Measurements from ENCODE around the gene ARL13B. TPM values are rescaled to one million over a fixed set of nuclear protein-coding genes. Genes with fewer than 3 reads are reported as not detected.

ARL13B gene
- total RNA-seq, 2 donors from 2014 or later, result 17.2 to 23.9 TPM

- Histone ChIP-seq H3K4me3 (ENCODE audit: low read length) (no peak overlapping the region), H3K27ac (ENCODE audit: low read depth, low read length) (no peak overlapping the region), H3K4me1 (ENCODE audit: control insufficient read depth, insufficient read depth, low read length) (peaks cover 2% of the 10 kb centered on the region), H3K36me3 (ENCODE audit: control insufficient read depth, insufficient read depth, low read length) (no peaks in the 10 kb centered on the region), H3K9me3 (ENCODE audit: control insufficient read depth, low read length) (no peaks in the 10 kb centered on the region), H3K27me3 (ENCODE audit: control insufficient read depth, insufficient read depth, low read length, poor library complexity, severe bottlenecking) (no peaks in the 10 kb centered on the region), H3K9ac (ENCODE audit: extremely low read depth, low read length, poor library complexity, severe bottlenecking) (no peak overlapping the region)
- Mint-ChIP-seq H3K27ac (no peak overlapping the region), H3K36me3 (ENCODE audit: low read depth) (peaks cover 1% of the 10 kb centered on the region), H3K27me3 (ENCODE audit: insufficient read depth) (peaks cover 12% of the 10 kb centered on the region), H3K4me3 (no peak overlapping the region), H3K4me1 (peaks cover 10% of the 10 kb centered on the region), H3K9me3 (peaks cover 22% of the 10 kb centered on the region)
- 80 to 95% methylated on average over 3 of the region's 3 CpGs for WGBS, 2 experiments (ENCODE audit: insufficient coverage in 1 of 2, insufficient read length in 1 of 2)
- DNase-seq, result no peak
- TF ChIP-seq, protein P1, sequence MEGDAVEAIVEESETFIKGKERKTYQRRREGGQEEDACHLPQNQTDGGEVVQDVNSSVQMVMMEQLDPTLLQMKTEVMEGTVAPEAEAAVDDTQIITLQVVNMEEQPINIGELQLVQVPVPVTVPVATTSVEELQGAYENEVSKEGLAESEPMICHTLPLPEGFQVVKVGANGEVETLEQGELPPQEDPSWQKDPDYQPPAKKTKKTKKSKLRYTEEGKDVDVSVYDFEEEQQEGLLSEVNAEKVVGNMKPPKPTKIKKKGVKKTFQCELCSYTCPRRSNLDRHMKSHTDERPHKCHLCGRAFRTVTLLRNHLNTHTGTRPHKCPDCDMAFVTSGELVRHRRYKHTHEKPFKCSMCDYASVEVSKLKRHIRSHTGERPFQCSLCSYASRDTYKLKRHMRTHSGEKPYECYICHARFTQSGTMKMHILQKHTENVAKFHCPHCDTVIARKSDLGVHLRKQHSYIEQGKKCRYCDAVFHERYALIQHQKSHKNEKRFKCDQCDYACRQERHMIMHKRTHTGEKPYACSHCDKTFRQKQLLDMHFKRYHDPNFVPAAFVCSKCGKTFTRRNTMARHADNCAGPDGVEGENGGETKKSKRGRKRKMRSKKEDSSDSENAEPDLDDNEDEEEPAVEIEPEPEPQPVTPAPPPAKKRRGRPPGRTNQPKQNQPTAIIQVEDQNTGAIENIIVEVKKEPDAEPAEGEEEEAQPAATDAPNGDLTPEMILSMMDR (conservative IDR thresholded peaks at IDR 0.05), result no peak
Measured at GRCh38 chr3:93969443-93969842, 10.5 kb upstream of the ARL13B start.

DNA sequence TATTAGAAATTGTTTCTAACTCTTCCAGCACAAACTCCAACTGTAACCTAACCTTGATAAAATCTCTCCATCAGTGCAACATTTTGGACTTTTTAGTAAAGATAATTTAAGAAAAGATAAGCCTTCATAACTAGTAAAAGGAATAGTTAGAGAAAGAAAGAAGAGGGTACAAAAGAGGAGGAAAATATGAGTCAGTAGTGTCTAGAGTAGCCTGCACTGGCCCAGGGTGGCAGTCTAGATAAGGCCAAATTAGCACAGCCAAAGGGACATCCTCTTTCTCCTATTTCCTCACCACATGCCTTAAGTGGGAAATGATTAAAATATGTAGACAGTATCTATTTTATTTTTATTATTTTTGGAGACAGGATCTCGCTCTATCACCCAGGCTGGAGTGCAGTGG is 10.0 kb upstream of the ARL13B start:
- TF ChIP-seq, protein P1 (conservative IDR thresholded peaks at IDR 0.05), result no peak
- H3K4me1 ChIP-seq (ENCODE audit: control insufficient read depth, insufficient read depth, low read length), result peaks cover 2% of the 10 kb centered on the region
- H3K4me3 Mint-ChIP-seq, result no peak overlapping the region
- H3K36me3 Mint-ChIP-seq (ENCODE audit: low read depth), result peaks cover 1% of the 10 kb centered on the region
- H3K27ac Mint-ChIP-seq, result no peak overlapping the region
- H3K27me3 Mint-ChIP-seq (ENCODE audit: insufficient read depth), result peaks cover 15% of the 10 kb centered on the region
- H3K27me3 ChIP-seq (ENCODE audit: control insufficient read depth, insufficient read depth, low read length, poor library complexity, severe bottlenecking), result no peaks in the 10 kb centered on the region
- peaks cover 16% of the 10 kb centered on the region for H3K9me3 Mint-ChIP-seq
- H3K9ac ChIP-seq (ENCODE audit: extremely low read depth, low read length, poor library complexity, severe bottlenecking), result no peak overlapping the region
- peaks cover 10% of the 10 kb centered on the region for H3K4me1 Mint-ChIP-seq
- no peak for DNase-seq
- WGBS, 2 experiments (ENCODE audit: insufficient coverage in 1 of 2, insufficient read length in 1 of 2), result 96 to 100% methylated on average over 1 of the region's 1 CpG
- H3K36me3 ChIP-seq (ENCODE audit: control insufficient read depth, insufficient read depth, low read length), result no peaks in the 10 kb centered on the region
- no peak overlapping the region for H3K4me3 ChIP-seq (ENCODE audit: low read length)
- no peaks in the 10 kb centered on the region for H3K9me3 ChIP-seq (ENCODE audit: control insufficient read depth, low read length)
- no peak overlapping the region for H3K27ac ChIP-seq (ENCODE audit: low read depth, low read length)

DNA sequence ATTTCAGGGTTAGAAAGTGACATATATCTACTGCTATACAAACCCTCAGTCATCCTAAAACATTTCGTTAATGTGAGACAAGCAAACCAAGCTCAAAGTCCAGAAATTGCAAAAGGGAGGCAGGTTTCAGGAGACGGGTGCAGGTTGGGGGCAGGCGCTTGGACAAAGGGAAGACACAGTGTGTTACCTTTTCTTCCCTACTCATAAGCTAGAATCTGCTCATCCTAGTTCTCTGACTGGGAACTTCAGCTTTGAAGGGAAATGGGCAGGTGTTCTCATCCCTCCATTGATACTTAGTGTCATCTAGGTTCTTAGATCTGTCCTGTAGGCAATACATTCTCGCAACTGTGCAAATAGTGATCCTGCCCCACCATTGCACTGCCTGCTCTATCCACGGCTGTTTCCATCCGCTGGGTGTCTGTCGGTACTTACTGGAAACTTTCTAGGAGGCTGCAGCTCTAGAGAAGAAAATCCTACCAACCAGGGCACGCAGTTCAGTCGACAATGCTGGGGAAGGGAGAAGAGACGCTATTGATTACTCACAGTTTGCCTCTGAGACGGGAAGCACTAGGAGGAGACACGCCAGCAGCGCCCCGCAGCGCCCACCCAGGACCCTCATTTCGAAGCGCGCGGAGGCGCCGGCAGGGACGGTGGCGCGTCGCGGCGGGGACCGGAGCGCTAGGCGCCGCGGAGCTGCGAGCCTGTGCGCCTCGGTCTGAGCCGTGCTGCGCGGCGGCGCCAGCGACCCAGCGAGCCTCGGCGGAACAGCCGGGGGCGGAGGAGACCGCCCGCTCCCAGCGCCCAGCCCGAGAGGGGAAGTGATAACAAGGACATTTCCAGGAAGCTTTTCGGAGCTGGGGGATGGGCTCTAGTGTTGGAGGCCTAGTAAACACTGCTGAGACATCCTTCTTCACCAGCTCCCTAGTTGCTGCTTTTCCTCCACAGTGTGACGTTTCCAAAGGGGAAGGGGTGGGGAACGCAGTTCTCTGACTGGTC is 6.5 kb upstream of the ARL13B start, which contains the start of gene PROS1:
Gene PROS1, minus strand, starts transcription at position 766 of the 996 bp plus-strand sequence. Its CDS starts 147 bp downstream, at position 619.
- no peaks in the 10 kb centered on the region for H3K36me3 Mint-ChIP-seq (ENCODE audit: low read depth)
- TF ChIP-seq, protein P1 (conservative IDR thresholded peaks at IDR 0.05), result peak; percentile 24
- no peaks in the 10 kb centered on the region for H3K27me3 ChIP-seq (ENCODE audit: control insufficient read depth, insufficient read depth, low read length, poor library complexity, severe bottlenecking)
- H3K4me3 Mint-ChIP-seq, result peak within 1 kb of the TSS; percentile 66
- no peaks in the 10 kb centered on the region for H3K9me3 ChIP-seq (ENCODE audit: control insufficient read depth, low read length)
- DNase-seq, result peak; percentile 91
- H3K36me3 ChIP-seq (ENCODE audit: control insufficient read depth, insufficient read depth, low read length), result no peaks in the 10 kb centered on the region
- 5 to 6% methylated on average over 20 to 53 of the region's 53 CpGs for WGBS, 2 experiments (ENCODE audit: insufficient coverage in 1 of 2, insufficient read length in 1 of 2)
- peak within 1 kb of the TSS; percentile 67 for H3K27ac ChIP-seq (ENCODE audit: low read depth, low read length)
- H3K4me3 ChIP-seq (ENCODE audit: low read length), result peak within 1 kb of the TSS; percentile 96
- H3K27ac Mint-ChIP-seq, result peak within 1 kb of the TSS; percentile 85
- peaks cover 37% of the 10 kb centered on the region for H3K27me3 Mint-ChIP-seq (ENCODE audit: insufficient read depth)
- peaks cover 2% of the 10 kb centered on the region for H3K4me1 ChIP-seq (ENCODE audit: control insufficient read depth, insufficient read depth, low read length)
- H3K4me1 Mint-ChIP-seq, result peaks cover 10% of the 10 kb centered on the region
- H3K9me3 Mint-ChIP-seq, result no peaks in the 10 kb centered on the region
- peak within 1 kb of the TSS; percentile 80 for H3K9ac ChIP-seq (ENCODE audit: extremely low read depth, low read length, poor library complexity, severe bottlenecking)

Measured in endodermal cell (in vitro differentiated cells).